ENCODE measurements around the gene GOT2. TPM values are rescaled to one million over a fixed set of nuclear protein-coding genes. Genes with fewer than 3 reads are reported as not detected.

Gene GOT2
- total RNA-seq, 1 donor from 2014 or later = 59.2 TPM

GRCh38 chr16:58684354-58685083 lies 49.6 kb downstream of the GOT2 start, which contains the start of gene SLC38A7:
TSS of gene SLC38A7 (minus strand) at chr16:58684770. CDS start at chr16:58680126, 4,644 bp downstream.
- CTCF ChIA-PET = interaction anchor here (1.1 kb wide), 1 partner anchor 72 kb away, joined by 5 read pairs; no protein-coding TSS in a partner anchor
- peaks cover under 1% of the 10 kb centered on the region for H3K27me3 Mint-ChIP-seq
- no peak for TF ChIP-seq CTCF (IDR thresholded peaks at IDR 0.05)
- H3K36me3 Mint-ChIP-seq (ENCODE audit: low read depth) = peaks cover 10% of the 10 kb centered on the region
- peak within 1 kb of the TSS; percentile 82 for H3K27ac Mint-ChIP-seq
- POLR2A ChIA-PET = interaction anchor here (0.6 to 1.7 kb wide), 5 partner anchors 12 to 292 kb away, joined by 3 to 19 read pairs (median 5); partner anchors contain the start of genes CNOT1 and GINS3
- H3K4me3 Mint-ChIP-seq = peak within 1 kb of the TSS; percentile 94
- intact Hi-C loops (cut with micrococcal nuclease) = loop anchor here (1.0 to 5.0 kb wide), 3 partner anchors 50 to 292 kb away; partner anchors contain the start of genes GINS3 and GOT2
- no peaks in the 10 kb centered on the region for H3K9me3 Mint-ChIP-seq
- H3K4me1 Mint-ChIP-seq = peaks cover 20% of the 10 kb centered on the region
- ATAC-seq (ENCODE audit: low read depth) (peak; percentile 93), DNase-seq (peak; percentile 63)

GRCh38 chr16:58684001-58684353 lies 50.1 kb downstream of the GOT2 start:
- Mint-ChIP-seq H3K27ac (no peak overlapping the region), H3K4me3 (peak overlapping the region; percentile 94), H3K4me1 (peaks cover 20% of the 10 kb centered on the region), H3K9me3 (no peaks in the 10 kb centered on the region), H3K27me3 (no peaks in the 10 kb centered on the region), H3K36me3 (ENCODE audit: low read depth) (peaks cover 12% of the 10 kb centered on the region)
- no peak for TF ChIP-seq CTCF (IDR thresholded peaks at IDR 0.05)
- ChIA-PET POLR2A (interaction anchor here (1.2 to 1.7 kb wide), 2 partner anchors 43 to 54 kb away, joined by 4 to 19 read pairs; partner anchors contain the start of gene CNOT1), CTCF (interaction anchor here (1.1 kb wide), 1 partner anchor 72 kb away, joined by 5 read pairs; no protein-coding TSS in a partner anchor)
- intact Hi-C loops (cut with micrococcal nuclease) = loop anchor here (1.0 to 5.0 kb wide), 3 partner anchors 50 to 292 kb away; partner anchors contain the start of genes GINS3 and GOT2
- ATAC-seq (ENCODE audit: low read depth) = no peak
- DNase-seq = no peak

GRCh38 chr16:58679763-58680162 lies 54.4 kb downstream of the GOT2 start:
- intact Hi-C loops (cut with micrococcal nuclease) = loop anchor here (2.0 to 5.0 kb wide), 2 partner anchors 77 to 287 kb away; partner anchors contain the start of gene GINS3
- no peak for TF ChIP-seq CTCF (IDR thresholded peaks at IDR 0.05)
- no peak overlapping the region for H3K27ac Mint-ChIP-seq
- CTCF ChIA-PET = no interaction called here
- DNase-seq (no peak), ATAC-seq (ENCODE audit: low read depth) (no peak)
- H3K4me1 Mint-ChIP-seq = peaks cover 18% of the 10 kb centered on the region
- H3K27me3 Mint-ChIP-seq = no peaks in the 10 kb centered on the region
- H3K4me3 Mint-ChIP-seq = no peak overlapping the region
- H3K9me3 Mint-ChIP-seq = no peaks in the 10 kb centered on the region
- peaks cover 26% of the 10 kb centered on the region for H3K36me3 Mint-ChIP-seq (ENCODE audit: low read depth)
- POLR2A ChIA-PET = no interaction called here

GRCh38 chr16:58678716-58679115 lies 55.4 kb downstream of the GOT2 start:
- DNase-seq = no peak
- ChIA-PET POLR2A (no interaction called here), CTCF (interaction anchor here (1.3 kb wide), 1 partner anchor 78 kb away, joined by 8 read pairs; no protein-coding TSS in a partner anchor)
- ATAC-seq (ENCODE audit: low read depth) = no peak
- Mint-ChIP-seq H3K27me3 (no peaks in the 10 kb centered on the region), H3K9me3 (no peaks in the 10 kb centered on the region), H3K4me3 (no peak overlapping the region), H3K27ac (no peak overlapping the region), H3K36me3 (ENCODE audit: low read depth) (peaks cover 26% of the 10 kb centered on the region), H3K4me1 (peaks cover 9% of the 10 kb centered on the region)
- TF ChIP-seq CTCF (IDR thresholded peaks at IDR 0.05) = no peak
- intact Hi-C loops (cut with micrococcal nuclease) = loop anchor here (2.0 kb wide), 1 partner anchor 78 kb away; no protein-coding TSS in a partner anchor

GRCh38 chr16:58678269-58678668 lies 55.8 kb downstream of the GOT2 start:
- intact Hi-C loops (cut with micrococcal nuclease) = loop anchor here (2.0 kb wide), 1 partner anchor 79 kb away; no protein-coding TSS in a partner anchor
- no peaks in the 10 kb centered on the region for H3K27me3 Mint-ChIP-seq
- POLR2A ChIA-PET = no interaction called here
- peaks cover 26% of the 10 kb centered on the region for H3K36me3 Mint-ChIP-seq (ENCODE audit: low read depth)
- no peak overlapping the region for H3K27ac Mint-ChIP-seq
- H3K4me3 Mint-ChIP-seq = no peak overlapping the region
- H3K4me1 Mint-ChIP-seq = peaks cover 5% of the 10 kb centered on the region
- ATAC-seq (ENCODE audit: low read depth) (no peak), DNase-seq (no peak)
- H3K9me3 Mint-ChIP-seq = no peaks in the 10 kb centered on the region
- TF ChIP-seq CTCF (IDR thresholded peaks at IDR 0.05) = no peak
- CTCF ChIA-PET = interaction anchor here (1.3 kb wide), 1 partner anchor 78 kb away, joined by 8 read pairs; no protein-coding TSS in a partner anchor
